ENCODE data around the gene DLG2. TPM values are rescaled to one million over a fixed set of nuclear protein-coding genes. Genes with fewer than 3 reads are reported as not detected.

The DLG2 gene
- total RNA-seq = 0.19 and 0.63 TPM in 2 replicates

GRCh38 chr11:85627332-85627997 lies at the start of gene DLG2:
Gene DLG2 (minus strand): TSS chr11:85627344.

GRCh38 chr11:85664615-85665481 lies 37.7 kb upstream of the DLG2 start, which contains the start of gene CREBZF:
Gene CREBZF (minus strand): TSS chr11:85665129. CDS start chr11:85664875, 254 bp downstream.

DNA sequence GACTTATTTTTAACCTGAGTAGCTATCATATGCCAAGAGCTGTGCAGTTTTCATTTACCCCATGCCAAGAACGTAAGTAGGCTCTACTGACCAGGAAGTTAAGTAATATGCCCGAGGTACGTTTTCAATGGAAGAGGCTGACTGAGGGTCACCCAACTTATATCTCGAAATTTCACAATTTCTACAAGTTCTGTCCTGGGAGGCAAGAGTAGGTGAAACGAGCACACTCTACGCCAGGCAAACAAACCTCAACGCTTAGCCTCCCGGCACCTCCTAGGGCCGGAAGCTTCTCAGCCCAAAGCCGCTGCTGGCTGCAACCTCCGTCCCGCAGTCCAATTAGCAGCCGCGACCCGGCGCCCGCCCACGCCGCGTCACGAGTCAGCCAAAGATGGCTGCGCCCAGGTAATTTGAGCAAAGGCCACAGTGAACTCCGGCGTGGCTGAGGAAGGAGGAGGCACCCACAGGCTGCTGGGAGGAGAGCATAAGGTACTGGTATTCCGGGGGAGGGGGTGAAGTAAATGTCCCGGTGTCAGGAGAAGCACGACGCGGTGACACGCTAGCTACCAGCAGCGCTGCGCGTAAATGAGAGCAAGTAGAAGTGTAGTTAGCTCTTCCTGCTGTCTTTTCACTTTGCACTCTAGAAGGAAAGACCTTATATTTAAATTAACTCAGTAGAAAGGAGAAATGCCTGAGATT lies 20.6 kb upstream of the DLG2 start, which contains the start of gene TMEM126A:
TMEM126A (plus strand) TSS at position 364 of the 696 bp plus-strand sequence. CDS start 2,289 bp downstream, outside the sequence.

DNA sequence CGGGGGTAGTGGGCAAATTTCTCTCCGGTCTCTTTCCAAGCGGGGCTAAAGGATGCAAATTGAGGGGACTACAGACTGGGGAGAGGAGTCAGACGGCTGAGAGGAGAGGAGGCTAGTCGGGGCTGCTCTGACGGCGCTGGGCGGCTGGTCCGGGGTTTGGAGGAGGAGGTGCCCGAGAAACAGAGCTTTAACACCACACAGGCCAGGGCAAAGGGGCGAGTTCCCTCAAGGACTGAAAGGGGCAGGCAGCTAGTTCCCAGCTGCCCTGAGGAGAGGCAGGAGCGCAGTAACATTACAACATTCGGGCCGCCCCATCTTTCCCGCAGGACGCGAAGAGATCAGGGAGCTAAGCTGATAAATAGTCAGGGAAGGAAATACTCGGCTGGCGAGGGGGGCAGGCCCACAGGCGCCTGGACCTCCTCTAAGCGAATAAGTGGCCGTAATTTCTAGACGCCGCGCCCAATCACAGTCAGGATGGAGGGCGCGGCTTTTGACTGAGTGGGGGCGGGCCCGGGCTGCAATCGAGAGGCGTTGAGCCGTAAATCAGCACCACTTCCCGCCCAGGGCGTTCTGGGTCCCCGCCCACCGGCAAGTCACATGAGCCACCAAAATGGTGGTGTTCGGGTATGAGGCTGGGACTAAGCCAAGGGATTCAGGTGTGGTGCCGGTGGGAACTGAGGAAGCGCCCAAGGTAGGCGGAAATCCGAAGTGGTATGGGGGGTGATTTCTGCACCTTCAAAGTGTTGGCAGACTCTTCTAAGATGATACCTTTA lies 1.0 kb upstream of the DLG2 start, which contains the start of gene TMEM126B:
TMEM126B (plus strand) TSS at position 596 of the 773 bp plus-strand sequence; CDS start at position 611, 15 bp downstream.

Other genes starting within 250 kb of the DLG2 start
- gene TMEM126B, start 1.2 kb upstream of the DLG2 start, total RNA-seq = 43.1 and 61.4 TPM in 2 replicates
- 19.5 and 25.2 TPM in 2 replicates for gene TMEM126A, start 20.6 kb upstream of the DLG2 start, total RNA-seq
- gene CREBZF, start 37.8 kb upstream of the DLG2 start, total RNA-seq = 17.1 and 21.9 TPM in 2 replicates
- gene CCDC89, start 58.9 kb upstream of the DLG2 start, total RNA-seq = not detected in 2 replicates
- gene SYTL2, start 183.8 kb upstream of the DLG2 start, total RNA-seq = 1.9 and 2.4 TPM in 2 replicates
- not detected in 2 replicates for gene CCDC83, start 228.0 kb upstream of the DLG2 start, total RNA-seq

All from airway epithelial cell (primary cell).